Mesothelial cell of epicardium (in vitro differentiated cells): ENCODE data around the gene USP13. TPM values are rescaled to one million over a fixed set of nuclear protein-coding genes. Genes with fewer than 3 reads are reported as not detected.

Experiments used
- DNase-seq, 2 experiments: peaks; one replicate each; pipeline ENCODE4 v3.0.0; 2021; ENCODE audit warnings: low spot score in 2 of 2; ENCODE audit not compliant: unreplicated experiment in 2 of 2
- H3K27ac Mint-ChIP-seq: 2 replicates; pipeline ENCODE4 v1.8.0; 2021; ENCODE audit warnings: mixed read lengths
- H3K27me3 Mint-ChIP-seq: 2 replicates; pipeline ENCODE4 v1.8.0; 2021; ENCODE audit warnings: low read depth, mixed read lengths
- H3K36me3 Mint-ChIP-seq: 2 replicates; pipeline ENCODE4 v1.8.0; 2021; ENCODE audit warnings: mixed read lengths
- H3K4me1 Mint-ChIP-seq: 2 replicates; pipeline ENCODE4 v1.8.0; 2021; ENCODE audit warnings: mixed read lengths
- H3K4me3 Mint-ChIP-seq: 2 replicates; pipeline ENCODE4 v1.8.0; 2021; ENCODE audit warnings: mild to moderate bottlenecking, moderate library complexity, mixed read lengths
- H3K9me3 Mint-ChIP-seq: 2 replicates; pipeline ENCODE4 v1.8.0; 2021; ENCODE audit warnings: mixed read lengths
- total RNA-seq: library from RNA; stranded (reverse); gene quantifications from 3 replicates; pipeline ENCODE4 v1.2.1, GENCODE V29; 2021
- TF ChIP-seq, protein P1 (sequence below): fragments of 200-600 bp; sonication (generic); IDR thresholded peaks from one replicate; pipeline ENCODE4 v1.5.0; 2021; ENCODE audit warnings: antibody characterized with exemption; ENCODE audit not compliant: unreplicated experiment

Gene USP13
- total RNA-seq, 1 donor from 2014 or later: 11.3 TPM

GRCh38 chr3:179738998-179739397, 86.2 kb downstream of the USP13 start:
- Mint-ChIP-seq H3K36me3 (peaks cover 12% of the 10 kb centered on the region), H3K9me3 (no peaks in the 10 kb centered on the region), H3K27me3 (no peaks in the 10 kb centered on the region), H3K4me1 (peaks cover 10% of the 10 kb centered on the region), H3K4me3 (no peak overlapping the region), H3K27ac (no peak overlapping the region)
- DNase-seq: no peak
- TF ChIP-seq, protein P1, sequence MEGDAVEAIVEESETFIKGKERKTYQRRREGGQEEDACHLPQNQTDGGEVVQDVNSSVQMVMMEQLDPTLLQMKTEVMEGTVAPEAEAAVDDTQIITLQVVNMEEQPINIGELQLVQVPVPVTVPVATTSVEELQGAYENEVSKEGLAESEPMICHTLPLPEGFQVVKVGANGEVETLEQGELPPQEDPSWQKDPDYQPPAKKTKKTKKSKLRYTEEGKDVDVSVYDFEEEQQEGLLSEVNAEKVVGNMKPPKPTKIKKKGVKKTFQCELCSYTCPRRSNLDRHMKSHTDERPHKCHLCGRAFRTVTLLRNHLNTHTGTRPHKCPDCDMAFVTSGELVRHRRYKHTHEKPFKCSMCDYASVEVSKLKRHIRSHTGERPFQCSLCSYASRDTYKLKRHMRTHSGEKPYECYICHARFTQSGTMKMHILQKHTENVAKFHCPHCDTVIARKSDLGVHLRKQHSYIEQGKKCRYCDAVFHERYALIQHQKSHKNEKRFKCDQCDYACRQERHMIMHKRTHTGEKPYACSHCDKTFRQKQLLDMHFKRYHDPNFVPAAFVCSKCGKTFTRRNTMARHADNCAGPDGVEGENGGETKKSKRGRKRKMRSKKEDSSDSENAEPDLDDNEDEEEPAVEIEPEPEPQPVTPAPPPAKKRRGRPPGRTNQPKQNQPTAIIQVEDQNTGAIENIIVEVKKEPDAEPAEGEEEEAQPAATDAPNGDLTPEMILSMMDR: no peak

DNA sequence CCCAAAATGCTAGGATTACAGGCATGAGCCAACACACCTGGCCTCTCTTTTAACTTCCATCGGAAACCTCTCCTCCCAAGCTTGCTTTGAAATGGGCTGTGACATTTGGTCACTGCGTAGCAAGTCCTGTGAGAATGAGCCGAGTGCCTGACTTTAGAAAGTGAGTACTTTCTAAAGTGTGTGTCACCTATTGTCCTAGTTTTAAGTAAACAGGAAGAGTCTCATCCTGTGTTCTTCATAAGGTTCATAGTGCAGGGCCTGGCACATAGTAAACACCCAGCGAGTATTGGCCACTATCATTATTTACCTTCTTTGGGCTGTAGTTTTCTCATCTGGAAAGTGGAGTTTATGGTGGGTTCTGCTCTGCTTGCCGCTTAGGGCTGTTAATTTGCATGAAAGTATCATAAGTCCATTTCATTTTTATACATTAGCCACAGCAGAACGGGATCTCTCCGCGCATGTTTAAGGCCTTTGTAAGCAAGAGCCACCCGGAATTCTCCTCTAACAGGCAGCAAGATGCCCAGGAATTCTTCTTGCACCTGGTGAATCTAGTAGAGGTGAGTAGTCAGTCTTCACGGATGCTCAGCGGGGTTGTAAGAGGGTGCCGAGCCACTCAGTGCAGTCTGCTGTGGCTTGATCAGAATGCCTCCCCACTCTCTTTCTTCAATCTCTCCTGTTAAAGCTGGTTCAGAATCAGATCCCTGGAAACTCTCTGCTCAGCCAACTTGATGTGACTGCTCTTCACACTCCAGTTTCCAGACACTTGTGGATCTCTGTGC, 87.2 kb downstream of the USP13 start:
- Mint-ChIP-seq H3K4me1 (peaks cover 3% of the 10 kb centered on the region), H3K9me3 (no peaks in the 10 kb centered on the region), H3K27ac (no peak overlapping the region), H3K36me3 (peaks cover 12% of the 10 kb centered on the region), H3K27me3 (no peaks in the 10 kb centered on the region), H3K4me3 (no peak overlapping the region)
- TF ChIP-seq, protein P1: no peak
- DNase-seq: no peak

DNA sequence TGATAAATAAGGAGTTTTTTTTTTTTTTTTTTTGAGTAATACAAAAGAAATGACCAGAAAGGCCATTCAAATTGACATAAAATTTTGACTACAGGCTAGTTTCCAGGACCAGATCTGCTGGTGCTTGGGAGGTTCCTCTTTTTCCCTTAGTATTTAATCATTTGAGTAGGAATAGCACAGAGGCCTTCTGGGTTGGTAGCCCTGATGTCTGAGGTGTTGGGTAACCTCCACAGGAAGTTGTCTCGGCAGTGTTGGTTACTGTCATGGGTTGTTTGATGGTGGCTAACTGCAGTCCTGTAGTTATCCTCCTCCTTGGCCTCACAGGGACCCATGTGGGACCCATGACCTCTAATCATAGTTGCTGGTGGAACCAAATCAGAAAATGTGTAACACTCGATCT, 91.1 kb downstream of the USP13 start:
- H3K27me3 Mint-ChIP-seq: no peaks in the 10 kb centered on the region
- TF ChIP-seq, protein P1: no peak
- H3K4me3 Mint-ChIP-seq: no peak overlapping the region
- no peak for DNase-seq
- no peaks in the 10 kb centered on the region for H3K4me1 Mint-ChIP-seq
- peaks cover 12% of the 10 kb centered on the region for H3K36me3 Mint-ChIP-seq
- H3K9me3 Mint-ChIP-seq: no peaks in the 10 kb centered on the region
- no peak overlapping the region for H3K27ac Mint-ChIP-seq

- no peak overlapping the region for H3K4me3 Mint-ChIP-seq
- H3K36me3 Mint-ChIP-seq: peaks cover 12% of the 10 kb centered on the region
- no peaks in the 10 kb centered on the region for H3K9me3 Mint-ChIP-seq
- H3K4me1 Mint-ChIP-seq: no peaks in the 10 kb centered on the region
- no peak for DNase-seq
- no peaks in the 10 kb centered on the region for H3K27me3 Mint-ChIP-seq
- TF ChIP-seq, protein P1: no peak
- no peak overlapping the region for H3K27ac Mint-ChIP-seq
Measured at GRCh38 chr3:179744667-179745066, 91.8 kb downstream of the USP13 start.

DNA sequence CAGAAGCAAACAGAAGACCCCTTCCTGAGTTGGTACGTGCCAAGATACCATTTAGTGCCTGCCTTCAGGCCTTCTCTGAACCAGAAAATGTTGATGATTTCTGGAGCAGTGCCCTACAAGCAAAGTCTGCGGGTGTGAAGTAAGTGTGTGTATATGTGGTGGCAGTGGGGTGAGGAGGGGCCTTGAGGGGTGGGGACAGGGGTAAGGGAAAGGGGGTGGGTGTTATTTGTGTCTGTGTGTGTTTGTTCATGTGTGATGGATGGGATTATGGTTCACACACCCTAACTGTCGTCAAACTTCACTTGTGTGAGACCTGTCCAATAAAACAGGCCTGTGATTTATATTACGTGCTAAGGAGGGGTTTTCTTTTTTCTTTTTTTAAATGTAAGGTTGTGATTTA, 92.2 kb downstream of the USP13 start:
- DNase-seq: no peak
- no peak overlapping the region for H3K27ac Mint-ChIP-seq
- H3K9me3 Mint-ChIP-seq: no peaks in the 10 kb centered on the region
- H3K4me1 Mint-ChIP-seq: no peaks in the 10 kb centered on the region
- H3K36me3 Mint-ChIP-seq: peaks cover 12% of the 10 kb centered on the region
- TF ChIP-seq, protein P1: no peak
- H3K4me3 Mint-ChIP-seq: no peak overlapping the region
- H3K27me3 Mint-ChIP-seq: no peaks in the 10 kb centered on the region
